Prostate gland (tissue), 2 donors: ENCODE results near the gene PSORS1C1. TPM values are rescaled to one million over a fixed set of nuclear protein-coding genes. Genes with fewer than 3 reads are reported as not detected.
A peak's percentile ranks its signal among the peaks of the same experiment; 100 is the strongest.
"Not testable (repeated sequence)": the region's sequence is repeated elsewhere in the genome, so short reads cannot be mapped to it uniquely, and the experiment has no call there.

ENCODE experiments used
- DNase-seq: peaks from one replicate; pipeline ENCODE4 v3.0.0-alpha.2; 2019; ENCODE audit warnings: low spot score
- H3K27ac ChIP-seq, 2 donors: fragments of 200-600 bp; sonication (generic); 2 replicates each; pipeline ENCODE4 v1.5.1; 2017 to 2019
- H3K27me3 ChIP-seq: fragments of 200-600 bp; sonication (generic); replicated peaks from 2 replicates; pipeline ENCODE4 v1.5.1; 2019; ENCODE audit not compliant: insufficient read depth
- H3K36me3 ChIP-seq, 2 donors: fragments of 200-600 bp; sonication (generic); 1 replicate in 1 of 2; 2 replicates in 1 of 2; pipeline versions ENCODE4 v1.5.1 to v1.8.1; 2017 to 2019
- H3K4me1 ChIP-seq: fragments of 200-600 bp; sonication (generic); replicated peaks from 2 replicates; pipeline ENCODE4 v1.5.1; 2019
- H3K4me3 ChIP-seq, 2 donors: fragments of 200-600 bp; sonication (generic); 2 replicates each; pipeline ENCODE4 v1.5.1; 2017 to 2019
- H3K9me3 ChIP-seq: fragments of 200-600 bp; sonication (generic); 2 replicates; pipeline ENCODE4 v1.5.1; 2017
- CTCF ChIP-seq, 4 experiments: fragments of 200-600 bp in 2 of 4; fragments of 450-650 bp in 2 of 4; sonication (generic) in 2 of 4; IDR thresholded peaks; 1 replicate in 3 of 4; 2 replicates in 1 of 4; pipeline ENCODE4 v1.5.1; 2016 to 2019; ENCODE audit warnings: antibody characterized with exemption in 4 of 4, mild to moderate bottlenecking in 2 of 4, moderate library complexity in 2 of 4
- POLR2A ChIP-seq: fragments of 450-650 bp; IDR thresholded peaks from one replicate; pipeline ENCODE4 v1.6.1; 2016; ENCODE audit warnings: antibody characterized with exemption, mild to moderate bottlenecking
- POLR2AphosphoS5 ChIP-seq: sonication (generic); formaldehyde crosslinking; IDR thresholded peaks from one replicate; pipeline ENCODE4 v1.6.1; 2017; ENCODE audit warnings: antibody characterized with exemption
- WGBS: methylation state at CpG from one replicate; pipeline ENCODE4 v1.1.5; 2018; 5-methylcytosine and 5-hydroxymethylcytosine counted together
- intact Hi-C: fragments of 100-400 bp; cut with DNase I; formaldehyde crosslinking; loops from one replicate; pipeline ENCODE4 v1.14.2; 2022
- total RNA-seq, 2 donors: library from RNA; depleted of rRNA; stranded (reverse); fragments of >200 nt; gene quantifications; one replicate each; pipeline ENCODE4 v1.1.0, GENCODE V29; 2016

The PSORS1C1 gene
- total RNA-seq, 2 donors from 2014 or later = 1.2 to 3.5 TPM

- intact Hi-C loops = no loop called here
- no peaks in the 10 kb centered on the region for H3K4me1 ChIP-seq
- H3K9me3 ChIP-seq = no peaks in the 10 kb centered on the region
- H3K36me3 ChIP-seq = no peaks in the 10 kb centered on the region
- no peak overlapping the region for H3K4me3 ChIP-seq
- no peak overlapping the region for H3K27ac ChIP-seq
- H3K27me3 ChIP-seq = no peaks in the 10 kb centered on the region
- 46% methylated on average over 4 of the region's 4 CpGs for WGBS
- no peak for TF ChIP-seq POLR2AphosphoS5
- no peak for TF ChIP-seq CTCF (IDR thresholded peaks at IDR 0.05)
- DNase-seq = no peak
These were observed 64.4 kb downstream of the PSORS1C1 start for GRCh38 chr6:31179042-31179386.

GRCh38 chr6:31179896-31180295 lies 65.3 kb downstream of the PSORS1C1 start:
- Histone ChIP-seq H3K27me3 (no peaks in the 10 kb centered on the region), H3K27ac (no peak overlapping the region), H3K4me1 (no peaks in the 10 kb centered on the region), H3K4me3 (peak overlapping the region in 1 of 2 donors; percentile 22), H3K36me3 (no peaks in the 10 kb centered on the region), H3K9me3 (no peaks in the 10 kb centered on the region)
- intact Hi-C loops = no loop called here
- WGBS = 97% methylated on average over 8 of the region's 8 CpGs
- TF ChIP-seq POLR2A (no peak), CTCF (IDR thresholded peaks at IDR 0.05) (no peak), POLR2AphosphoS5 (no peak)
- DNase-seq = no peak

- Histone ChIP-seq H3K27me3 (no peaks in the 10 kb centered on the region), H3K27ac (no peak overlapping the region), H3K4me1 (no peaks in the 10 kb centered on the region), H3K4me3 (peak overlapping the region in 1 of 2 donors; percentile 22), H3K36me3 (no peaks in the 10 kb centered on the region), H3K9me3 (no peaks in the 10 kb centered on the region)
- WGBS = 71% methylated on average over 26 of the region's 26 CpGs
- intact Hi-C loops = no loop called here
- DNase-seq = no peak
- TF ChIP-seq POLR2AphosphoS5 = no peak
- no peak for TF ChIP-seq POLR2A
- no peak for TF ChIP-seq CTCF (IDR thresholded peaks at IDR 0.05)
These were observed 65.9 kb downstream of the PSORS1C1 start for GRCh38 chr6:31180500-31180899.

- H3K4me1 ChIP-seq, H3K9me3 ChIP-seq, intact Hi-C loops, H3K36me3 ChIP-seq, H3K4me3 ChIP-seq, H3K27me3 ChIP-seq, DNase-seq: not testable (repeated sequence)
- WGBS = 26% methylated on average over 2 of the region's 2 CpGs
- peak overlapping the region in 1 of 2 donors; percentile 33 for H3K27ac ChIP-seq
These were observed 68.7 kb downstream of the PSORS1C1 start for GRCh38 chr6:31183287-31183686.

GRCh38 chr6:31183859-31184258 lies 69.3 kb downstream of the PSORS1C1 start:
- H3K36me3 ChIP-seq, intact Hi-C loops: not testable (repeated sequence)
- WGBS = 50% methylated on average over 6 of the region's 6 CpGs

GRCh38 chr6:31185695-31186051 lies 71.1 kb downstream of the PSORS1C1 start:
- intact Hi-C loops, H3K4me1 ChIP-seq, DNase-seq, H3K27me3 ChIP-seq, H3K9me3 ChIP-seq, H3K36me3 ChIP-seq: not testable (repeated sequence)
- H3K27ac ChIP-seq = peak overlapping the region; percentile 85 to 93
- H3K4me3 ChIP-seq = peak overlapping the region; percentile 14 to 24
- WGBS = 9% methylated on average over 4 of the region's 4 CpGs

More at GRCh38 chr6:31183859-31184258, 69.3 kb downstream of the PSORS1C1 start:
- H3K4me3 ChIP-seq, H3K27me3 ChIP-seq, DNase-seq, H3K9me3 ChIP-seq, H3K4me1 ChIP-seq: not testable (repeated sequence)
- H3K27ac ChIP-seq = peak overlapping the region in 1 of 2 donors; percentile 30
